ENCODE measurements around the gene TSPY3. TPM values are rescaled to one million over a fixed set of nuclear protein-coding genes. Genes with fewer than 3 reads are reported as not detected.
"Not testable (repeated sequence)": the region's sequence is repeated elsewhere in the genome, so short reads cannot be mapped to it uniquely, and the experiment has no call there.

Gene TSPY3, protein sequence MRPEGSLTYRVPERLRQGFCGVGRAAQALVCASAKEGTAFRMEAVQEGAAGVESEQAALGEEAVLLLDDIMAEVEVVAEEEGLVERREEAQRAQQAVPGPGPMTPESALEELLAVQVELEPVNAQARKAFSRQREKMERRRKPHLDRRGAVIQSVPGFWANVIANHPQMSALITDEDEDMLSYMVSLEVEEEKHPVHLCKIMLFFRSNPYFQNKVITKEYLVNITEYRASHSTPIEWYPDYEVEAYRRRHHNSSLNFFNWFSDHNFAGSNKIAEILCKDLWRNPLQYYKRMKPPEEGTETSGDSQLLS
- total RNA-seq (not detected), polyA plus RNA-seq (ENCODE audit: insufficient read depth in 1 of 8, insufficient read length in 8 of 8, low replicate concordance in 1 of 8) (not detected)
- long read RNA-seq, donor 1: 0 reads
- long read RNA-seq, donor 2: 0 reads
- long read RNA-seq, donor 3: 0 reads
- long read RNA-seq, donor 4: 0 reads
- long read RNA-seq, donor 5: 0 reads
- long read RNA-seq, donor 6: 0 reads
- long read RNA-seq, donor 7: 0 reads
- long read RNA-seq, donor 8: 0 reads
- long read RNA-seq, donor 9: 0 reads
- long read RNA-seq, donor 10: 0 reads
- long read RNA-seq, donor 11: 0 reads

DNA sequence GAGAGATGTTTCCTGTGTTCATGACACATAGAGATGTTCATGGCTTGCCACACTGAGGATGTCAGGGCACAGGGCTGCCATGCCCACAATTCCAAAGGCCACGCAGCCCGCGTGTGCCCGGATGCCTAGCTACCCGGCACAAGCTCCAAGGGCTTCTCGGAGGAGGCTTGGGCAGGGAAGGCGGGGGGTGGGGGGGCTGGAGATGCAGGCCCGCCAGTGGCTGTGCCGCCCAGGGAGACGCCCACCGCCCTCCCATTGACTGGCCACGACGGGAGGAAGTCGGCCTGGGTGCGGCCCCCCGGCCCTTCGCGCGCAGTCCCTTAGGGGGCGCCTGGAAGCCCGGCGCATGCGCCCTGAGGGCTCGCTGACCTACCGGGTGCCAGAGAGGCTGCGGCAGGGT, at the start of gene TSPY3:
TSS of gene TSPY3 (plus strand) at position 301 of the 400 bp plus-strand sequence. CDS start at position 347, 46 bp downstream.
- H3K9me3 ChIP-seq (replicated peaks; ENCODE audit: control insufficient read depth, low read depth, low read length); H3K4me1 ChIP-seq (ENCODE audit: control insufficient read depth, insufficient read depth, low read length); H3K27me3 ChIP-seq (ENCODE audit: control insufficient read depth, insufficient read depth, low read length); DNase-seq; H3K4me3 ChIP-seq (ENCODE audit: low read length); H3K27ac ChIP-seq (ENCODE audit: low read length); H3K36me3 ChIP-seq (ENCODE audit: control insufficient read depth, insufficient read depth, low read length): not testable (repeated sequence)
- WGBS (ENCODE audit: insufficient coverage): no CpG with 5 or more reads among the region's 26 CpGs

DNA sequence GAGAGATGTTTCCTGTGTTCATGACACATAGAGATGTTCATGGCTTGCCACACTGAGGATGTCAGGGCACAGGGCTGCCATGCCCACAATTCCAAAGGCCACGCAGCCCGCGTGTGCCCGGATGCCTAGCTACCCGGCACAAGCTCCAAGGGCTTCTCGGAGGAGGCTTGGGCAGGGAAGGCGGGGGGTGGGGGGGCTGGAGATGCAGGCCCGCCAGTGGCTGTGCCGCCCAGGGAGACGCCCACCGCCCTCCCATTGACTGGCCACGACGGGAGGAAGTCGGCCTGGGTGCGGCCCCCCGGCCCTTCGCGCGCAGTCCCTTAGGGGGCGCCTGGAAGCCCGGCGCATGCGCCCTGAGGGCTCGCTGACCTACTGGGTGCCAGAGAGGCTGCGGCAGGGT, 40.7 kb upstream of the TSPY3 start, which contains the start of gene TSPY8:
TSS of gene TSPY8 (plus strand) at position 301 of the 400 bp plus-strand sequence. CDS start at position 347, 46 bp downstream.
- not testable (repeated sequence) for DNase-seq; H3K4me3 ChIP-seq (ENCODE audit: low read length); H3K36me3 ChIP-seq (ENCODE audit: control insufficient read depth, insufficient read depth, low read length); H3K4me1 ChIP-seq (ENCODE audit: control insufficient read depth, insufficient read depth, low read length); H3K27ac ChIP-seq (ENCODE audit: low read length); H3K27me3 ChIP-seq (ENCODE audit: control insufficient read depth, insufficient read depth, low read length); H3K9me3 ChIP-seq (replicated peaks; ENCODE audit: control insufficient read depth, low read depth, low read length)
- no CpG with 5 or more reads among the region's 25 CpGs for WGBS (ENCODE audit: insufficient coverage)

DNA sequence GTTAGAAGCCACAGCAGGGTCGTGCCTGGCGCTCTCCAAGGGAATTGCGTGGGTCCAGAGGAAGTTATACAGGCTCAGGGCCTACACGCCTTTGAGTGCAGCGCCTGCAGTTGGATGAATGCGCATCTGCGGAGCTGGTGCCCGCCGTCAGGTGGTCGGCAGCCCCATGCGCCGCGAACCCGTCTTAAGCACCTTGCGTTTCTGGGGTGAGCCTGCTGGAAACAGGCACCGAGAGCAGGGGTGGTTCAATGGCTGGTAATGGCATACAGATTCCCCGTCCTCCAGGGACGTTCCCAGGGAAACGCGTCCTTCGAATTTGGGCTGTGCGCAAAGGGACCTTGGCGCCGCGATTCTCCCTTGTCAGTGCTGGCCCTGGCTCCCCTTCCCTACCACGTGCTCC, 1.7 kb upstream of the TSPY3 start:
- H3K27me3 ChIP-seq (ENCODE audit: control insufficient read depth, insufficient read depth, low read length); H3K36me3 ChIP-seq (ENCODE audit: control insufficient read depth, insufficient read depth, low read length); H3K27ac ChIP-seq (ENCODE audit: low read length); H3K9me3 ChIP-seq (replicated peaks; ENCODE audit: control insufficient read depth, low read depth, low read length); H3K4me1 ChIP-seq (ENCODE audit: control insufficient read depth, insufficient read depth, low read length); DNase-seq; H3K4me3 ChIP-seq (ENCODE audit: low read length): not testable (repeated sequence)
- WGBS (ENCODE audit: insufficient coverage): no CpG with 5 or more reads among the region's 26 CpGs

Other genes starting within 250 kb of the TSPY3 start
- not detected for gene TSPY4, start 61.0 kb upstream of the TSPY3 start, total RNA-seq
- gene TSPY4, start 61.0 kb upstream of the TSPY3 start, polyA plus RNA-seq (ENCODE audit: insufficient read depth in 1 of 8, insufficient read length in 8 of 8, low replicate concordance in 1 of 8): not detected
- not detected for gene TSPY8, start 40.6 kb upstream of the TSPY3 start, total RNA-seq
- not detected for gene TSPY8, start 40.6 kb upstream of the TSPY3 start, polyA plus RNA-seq (ENCODE audit: insufficient read depth in 1 of 8, insufficient read length in 8 of 8, low replicate concordance in 1 of 8)
- gene TSPY1, start 68.5 kb downstream of the TSPY3 start, total RNA-seq: not detected
- not detected for gene TSPY1, start 68.5 kb downstream of the TSPY3 start, polyA plus RNA-seq (ENCODE audit: insufficient read depth in 1 of 8, insufficient read length in 8 of 8, low replicate concordance in 1 of 8)
- not detected for gene TSPY9, start 88.8 kb downstream of the TSPY3 start, total RNA-seq
- not detected for gene TSPY9, start 88.8 kb downstream of the TSPY3 start, polyA plus RNA-seq (ENCODE audit: insufficient read depth in 1 of 8, insufficient read length in 8 of 8, low replicate concordance in 1 of 8)
- gene TSPY10, start 129.5 kb downstream of the TSPY3 start, total RNA-seq: not detected
- gene TSPY10, start 129.5 kb downstream of the TSPY3 start, polyA plus RNA-seq (ENCODE audit: insufficient read depth in 1 of 8, insufficient read length in 8 of 8, low replicate concordance in 1 of 8): not detected

All from muscle of leg (tissue), 16 donors.